HK-2 (cell line): ENCODE data around the gene CPA1.

Experiments
- DNase-seq: peaks from one replicate; pipeline ENCODE4 v3.0.0-alpha.2; 2018; ENCODE audit not compliant: unreplicated experiment

CPA1 gene

DNA sequence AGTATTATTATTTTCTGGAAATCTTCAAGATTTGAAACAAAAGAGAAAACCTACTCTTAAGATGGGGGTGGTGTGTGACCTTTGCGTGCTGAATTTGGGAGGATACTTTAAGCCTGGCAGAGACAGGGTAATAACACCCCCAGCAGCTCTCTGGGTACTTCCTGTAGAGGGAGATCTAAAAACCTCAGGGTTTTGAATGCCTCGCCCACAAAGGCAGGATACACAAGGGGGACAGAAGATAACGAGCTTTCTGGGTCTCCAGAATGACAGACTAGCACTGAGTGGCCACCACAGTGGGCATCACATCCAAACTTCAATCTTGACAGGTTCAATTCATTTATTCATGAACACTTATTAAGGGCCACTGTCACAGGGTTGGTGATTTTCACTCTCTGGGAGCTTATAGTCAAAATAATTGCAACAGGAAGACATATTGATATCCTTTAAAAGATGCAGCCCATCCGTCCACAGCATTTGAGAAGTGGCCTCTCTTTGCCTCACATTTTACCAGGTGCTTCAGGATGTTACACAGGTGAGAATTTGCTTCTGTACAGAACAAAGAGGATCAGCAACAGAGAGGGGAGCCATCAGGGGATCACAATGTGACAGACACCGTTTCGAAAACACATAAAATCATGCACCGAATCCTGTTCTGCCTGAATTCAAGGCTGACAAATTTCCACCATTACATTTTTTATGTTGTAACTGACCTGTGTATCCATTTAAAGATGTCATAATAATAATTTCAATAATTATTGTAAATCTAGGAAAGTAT, 14.3 kb downstream of the CPA1 start:
- DNase-seq, result no peak

DNA sequence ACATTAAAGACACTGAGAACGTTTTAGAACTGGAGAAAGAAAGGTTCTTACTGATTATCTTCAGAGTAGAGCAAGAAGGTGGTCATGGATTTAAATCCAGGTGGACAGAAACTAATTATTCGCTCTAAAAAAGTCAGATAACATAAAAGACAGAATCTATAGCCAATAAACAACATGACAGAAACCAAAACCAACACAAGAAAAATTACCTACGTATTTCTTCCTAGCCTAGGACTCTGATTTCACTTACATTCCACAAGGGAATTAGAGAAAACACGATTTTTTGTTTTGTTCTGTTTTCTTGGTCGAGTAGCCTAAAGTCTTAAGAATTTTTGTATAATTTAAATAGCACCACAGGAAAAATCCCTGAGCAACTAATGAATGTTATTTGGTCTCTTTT, 15.1 kb downstream of the CPA1 start:
- no peak for DNase-seq

GRCh38 chr7:130396109-130396508, 15.8 kb downstream of the CPA1 start:
- DNase-seq, result no peak

GRCh38 chr7:130397051-130397757, 16.9 kb downstream of the CPA1 start:
- DNase-seq, result no peak

DNA sequence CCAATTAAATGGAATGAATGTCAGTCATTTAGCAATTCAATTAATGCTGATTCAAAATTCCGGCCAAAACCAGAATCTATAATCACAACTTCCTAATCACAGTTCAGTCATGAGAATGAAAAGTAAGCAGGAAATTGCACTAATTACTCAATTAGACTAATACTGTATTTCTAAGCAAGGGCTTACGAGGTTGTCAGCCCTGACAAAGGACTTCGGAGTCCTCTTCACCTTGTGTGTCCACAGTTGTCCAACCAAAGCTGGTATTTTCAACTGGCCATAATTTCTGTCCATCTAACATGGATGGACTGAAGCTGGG, 17.4 kb downstream of the CPA1 start:
- DNase-seq, result no peak

- DNase-seq, result no peak
These were observed 18.3 kb downstream of the CPA1 start for GRCh38 chr7:130398526-130399090.

DNA sequence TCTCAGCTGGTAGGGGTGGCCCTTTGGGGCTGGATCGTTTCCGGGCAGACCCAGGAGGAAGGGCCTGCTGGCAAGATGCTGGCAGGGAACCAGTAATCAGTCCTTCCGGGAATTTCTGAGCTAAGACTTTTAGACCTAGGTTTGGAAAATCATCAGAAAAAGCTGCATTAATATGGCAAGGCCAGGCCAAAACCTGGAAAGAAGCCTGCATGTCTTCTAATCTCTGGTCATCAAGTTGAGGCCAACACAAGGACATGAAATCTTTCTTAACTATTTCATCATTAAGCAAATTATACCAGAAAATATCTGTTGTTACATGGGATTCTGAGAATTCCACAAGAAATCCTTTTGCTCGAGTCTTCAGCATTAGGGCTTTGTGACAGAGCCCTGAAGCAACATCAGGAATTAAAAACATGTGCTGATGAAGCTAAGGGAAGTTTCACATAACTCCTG, 19.9 kb downstream of the CPA1 start:
- no peak for DNase-seq

GRCh38 chr7:130401101-130401500, 20.8 kb downstream of the CPA1 start:
- DNase-seq, result no peak

DNA sequence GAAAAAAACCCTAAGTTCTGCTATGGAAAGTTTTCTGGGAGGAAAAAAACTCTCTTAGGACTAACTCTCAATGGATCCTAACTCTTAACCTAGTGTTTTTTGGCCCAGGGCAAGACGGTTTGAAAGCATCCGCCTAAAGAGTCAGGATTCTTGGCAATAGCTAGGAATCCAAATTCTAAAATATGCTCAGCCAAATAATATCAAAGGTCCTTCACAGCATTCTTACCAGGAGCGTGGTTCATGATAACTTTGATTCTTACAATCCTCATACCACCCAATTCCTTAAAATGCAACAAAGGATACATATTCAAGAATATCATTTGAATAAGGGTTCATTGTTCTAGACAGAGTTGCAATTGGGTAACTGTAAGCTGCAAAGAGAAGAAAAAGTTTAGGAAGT, 21.3 kb downstream of the CPA1 start:
- DNase-seq, result no peak

DNA sequence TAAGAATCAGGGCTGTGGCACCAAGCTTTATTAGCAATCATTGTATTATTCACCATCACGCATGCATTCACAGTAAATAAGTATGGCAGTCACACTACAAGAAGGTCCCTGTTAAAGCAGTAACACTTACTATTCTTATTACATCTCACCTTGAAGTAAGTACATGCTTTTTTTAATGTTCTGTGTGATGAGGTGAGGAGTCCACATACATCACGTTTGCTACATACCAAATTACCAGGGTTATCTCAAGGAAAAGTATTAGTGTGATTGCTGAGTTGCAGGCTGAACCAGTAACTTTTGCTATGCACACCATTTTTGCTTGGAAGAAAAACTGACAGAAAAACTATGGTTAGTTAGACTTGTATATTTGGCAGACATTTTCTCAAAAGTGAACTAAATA, 24.7 kb downstream of the CPA1 start:
- DNase-seq, result no peak

DNA sequence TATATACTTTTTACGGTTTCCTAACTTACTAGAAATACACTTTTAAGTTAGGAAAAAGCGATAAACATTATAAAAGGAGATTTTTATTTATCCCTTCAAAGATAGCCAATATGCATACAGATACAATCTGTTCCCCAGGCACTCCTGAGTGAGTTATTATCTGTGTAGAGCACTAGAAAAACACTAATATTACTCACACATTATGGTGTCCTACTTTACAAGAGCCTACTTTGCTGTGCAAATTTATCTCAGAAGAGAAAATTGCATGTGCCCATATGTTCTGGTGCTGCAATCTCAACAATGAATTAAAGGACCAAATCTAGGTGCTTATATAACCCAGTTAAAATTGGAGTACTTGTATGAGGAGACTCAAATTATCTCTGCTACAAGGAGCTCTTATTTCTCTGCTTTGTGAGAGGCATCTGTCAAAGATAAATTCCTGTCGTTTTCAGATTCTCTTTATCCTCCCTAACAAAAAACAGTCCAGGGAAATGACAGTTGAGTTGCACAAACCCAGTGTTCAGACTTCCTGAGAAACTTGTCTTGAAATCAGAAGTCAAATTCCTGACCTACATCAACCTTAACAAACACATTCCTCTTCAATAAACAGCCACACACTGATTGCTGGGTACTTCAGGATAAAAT, 28.9 kb downstream of the CPA1 start:
- no peak for DNase-seq

DNA sequence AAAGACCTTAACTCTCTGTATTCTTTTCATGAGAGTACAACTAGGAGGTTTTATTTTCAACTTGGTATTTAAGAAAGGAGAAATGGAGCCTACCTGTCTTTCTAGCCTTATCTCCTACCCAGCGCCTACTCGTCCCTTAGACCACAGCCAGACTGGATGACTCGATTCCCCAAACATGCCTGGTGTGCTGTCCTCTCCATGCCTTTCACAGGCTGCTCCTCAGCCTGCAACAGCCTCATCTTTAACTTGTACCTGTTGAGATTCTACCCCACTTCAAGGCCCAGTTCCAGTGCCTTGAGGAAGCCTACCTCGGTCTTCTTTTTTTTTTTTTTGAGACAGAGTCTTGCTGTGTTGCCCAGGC, 29.4 kb downstream of the CPA1 start:
- no peak for DNase-seq

GRCh38 chr7:130410868-130411541, 30.7 kb downstream of the CPA1 start:
- no peak for DNase-seq

DNA sequence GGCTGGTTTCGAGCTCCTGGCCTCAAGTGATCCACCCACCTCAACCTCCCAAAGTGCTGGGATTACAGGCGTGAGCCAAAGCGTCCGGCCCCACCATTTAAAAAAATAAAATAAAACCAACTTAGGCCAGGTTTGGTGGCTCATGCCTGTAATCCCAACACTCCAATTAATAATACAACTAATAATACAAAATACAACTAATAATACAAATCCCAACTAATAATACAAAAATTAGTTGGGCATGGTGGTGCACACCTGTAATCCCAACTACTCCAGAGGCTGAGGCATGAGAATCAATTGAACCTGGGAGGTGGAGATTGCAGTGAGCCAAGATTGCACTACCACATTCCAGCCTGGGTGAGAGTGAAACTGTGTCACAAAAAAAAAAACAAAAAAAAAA, 32.9 kb downstream of the CPA1 start:
- DNase-seq, result no peak

- no peak for DNase-seq
These were observed 34.7 kb downstream of the CPA1 start for GRCh38 chr7:130415006-130415405.

GRCh38 chr7:130417213-130417612, 36.9 kb downstream of the CPA1 start:
- no peak for DNase-seq

GRCh38 chr7:130418306-130418705, 38.0 kb downstream of the CPA1 start:
- DNase-seq, result no peak

DNA sequence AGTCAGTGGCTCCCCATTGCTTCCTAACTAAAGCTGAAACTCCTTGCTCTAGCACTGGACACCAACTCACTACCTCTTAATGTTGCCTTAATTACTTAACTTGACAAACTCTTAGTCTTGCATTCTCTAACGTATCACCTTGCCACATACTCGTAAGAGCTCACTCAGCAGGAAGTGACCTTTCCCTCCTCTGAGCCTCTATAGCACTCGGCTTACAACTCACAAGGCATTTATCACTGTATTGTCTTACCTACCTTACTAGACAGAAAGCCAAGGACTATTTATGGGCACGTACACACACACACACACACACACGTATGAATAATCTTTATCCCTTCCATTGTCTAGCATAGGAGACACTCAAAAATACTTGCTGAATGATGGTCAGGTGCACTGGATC, 39.4 kb downstream of the CPA1 start:
- no peak for DNase-seq

- DNase-seq, result no peak
These were observed 40.8 kb downstream of the CPA1 start for GRCh38 chr7:130420943-130421578.

DNA sequence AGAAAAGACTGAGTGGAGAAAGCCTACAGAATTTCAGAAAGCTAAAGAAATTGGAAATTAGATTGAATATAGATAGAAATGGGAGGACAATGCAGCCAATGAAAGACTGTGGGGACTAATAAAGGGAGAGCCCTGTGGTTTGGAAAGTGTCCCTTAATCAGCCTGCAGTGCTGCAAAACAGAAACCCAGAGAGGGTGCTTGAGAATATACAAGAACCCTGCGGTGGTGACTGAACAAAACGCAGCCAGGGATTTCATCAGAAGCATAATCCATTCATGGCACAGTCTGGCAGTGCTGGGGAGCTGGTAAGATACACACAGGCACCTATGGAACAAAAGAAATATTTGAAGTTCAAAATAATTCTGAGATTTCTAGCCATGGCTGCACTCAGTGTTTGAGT, 41.4 kb downstream of the CPA1 start:
- no peak for DNase-seq

- no peak for DNase-seq
These were observed 43.3 kb downstream of the CPA1 start for GRCh38 chr7:130423501-130424037.

- no peak for DNase-seq
These were observed 45.5 kb downstream of the CPA1 start for GRCh38 chr7:130425796-130426195.
